Suppressor macrophage treated with lipopolysaccharide for 1 hour (primary cell): ENCODE data around the gene ELP4.
"Not testable (repeated sequence)": the region's sequence is repeated elsewhere in the genome, so short reads cannot be mapped to it uniquely, and the experiment has no call there.

Experiments
- DNase-seq, 3 donors: peaks; one replicate each; pipeline ENCODE4 v3.0.0-alpha.2; 2020 to 2022

ELP4 gene

DNA sequence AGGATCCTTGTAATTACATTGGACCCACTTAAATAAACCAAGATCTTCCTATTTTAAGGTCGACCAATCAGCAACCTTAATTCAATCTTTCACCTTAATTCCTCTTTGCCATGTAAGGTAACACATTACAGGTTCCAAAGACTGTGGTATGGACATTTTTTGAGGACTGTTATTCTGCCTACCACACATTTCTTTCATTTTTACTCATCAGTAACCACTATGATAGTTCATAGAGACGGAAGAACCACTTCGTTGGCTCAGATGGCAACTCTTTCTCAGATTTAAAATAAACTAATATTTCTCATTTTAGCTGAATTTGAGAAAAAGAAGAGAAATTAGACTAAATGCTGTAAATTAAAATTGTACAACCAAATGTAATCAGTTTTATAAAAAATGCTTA is 205.3 kb downstream of the ELP4 start:
- no peak for DNase-seq

DNA sequence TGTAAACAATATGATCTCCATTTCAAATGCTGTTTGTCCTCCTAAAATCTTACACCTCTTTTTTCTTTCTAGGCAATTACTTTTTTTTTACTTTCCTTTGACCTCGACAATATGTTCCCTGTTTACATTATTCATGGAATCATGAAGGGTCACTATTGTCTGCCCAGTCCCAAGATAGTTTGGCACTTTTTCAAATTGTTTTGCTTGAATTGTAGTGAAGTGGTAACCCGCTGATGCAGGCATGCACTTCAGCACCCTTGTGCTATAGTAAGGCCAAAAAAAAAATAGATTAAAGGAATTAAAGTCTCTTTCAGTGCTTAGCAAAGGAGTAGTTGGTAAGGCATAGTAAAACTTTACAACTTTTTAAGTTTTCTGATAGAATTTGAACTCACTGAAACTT is 210.7 kb downstream of the ELP4 start:
- no peak for DNase-seq

DNA sequence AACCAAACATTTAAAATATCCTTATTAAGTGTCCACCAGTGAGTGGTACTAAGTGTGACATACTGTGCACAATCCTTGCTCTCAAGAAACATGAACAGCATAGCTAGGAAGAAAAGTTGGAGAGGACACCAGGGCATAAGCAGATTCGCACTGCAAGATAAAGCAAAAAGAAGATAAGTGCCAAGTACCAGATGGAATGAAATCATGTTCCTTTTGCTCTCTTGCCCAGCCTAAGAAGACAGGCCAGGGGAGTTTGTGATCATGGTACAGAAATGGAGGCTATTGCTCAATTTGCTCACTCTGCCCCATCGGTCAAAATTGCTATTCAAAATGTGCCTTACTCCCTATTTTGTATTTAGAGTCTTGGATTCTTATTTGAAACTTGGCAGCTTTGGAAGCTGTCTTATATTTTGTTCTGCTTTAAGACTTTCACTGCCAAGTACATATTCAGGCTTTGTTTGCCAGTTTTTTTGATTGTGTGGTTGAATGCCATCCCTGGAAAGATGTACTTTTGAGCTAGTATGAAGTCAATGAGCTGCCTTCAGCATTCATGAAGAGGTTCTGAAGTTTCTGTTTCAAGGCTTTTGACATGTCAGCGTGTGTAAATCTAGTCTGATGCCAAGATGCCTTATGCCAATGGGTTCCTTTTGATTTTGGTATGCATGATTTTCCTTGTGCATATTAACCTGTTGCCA is 211.3 kb downstream of the ELP4 start:
- DNase-seq, result no peak

DNA sequence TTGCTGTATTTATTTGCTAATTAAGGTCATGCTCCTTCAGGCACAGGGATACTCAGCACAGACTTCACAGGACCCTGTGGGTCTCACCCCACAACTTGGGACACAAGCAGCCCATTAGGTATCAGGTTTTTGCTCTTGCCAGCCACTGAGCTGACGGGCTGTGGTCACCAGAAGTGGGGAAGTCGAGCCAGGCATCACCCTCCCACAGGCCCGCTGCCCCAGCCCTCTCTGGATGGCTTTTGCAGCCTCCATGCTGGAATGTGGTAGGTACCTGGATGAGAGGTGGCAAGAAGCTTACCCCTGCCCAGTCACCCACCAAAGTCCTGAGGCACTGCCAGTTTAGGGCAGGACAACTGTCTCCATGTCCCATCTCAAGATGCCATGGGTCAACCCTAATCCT is 213.2 kb downstream of the ELP4 start:
- no peak for DNase-seq

DNA sequence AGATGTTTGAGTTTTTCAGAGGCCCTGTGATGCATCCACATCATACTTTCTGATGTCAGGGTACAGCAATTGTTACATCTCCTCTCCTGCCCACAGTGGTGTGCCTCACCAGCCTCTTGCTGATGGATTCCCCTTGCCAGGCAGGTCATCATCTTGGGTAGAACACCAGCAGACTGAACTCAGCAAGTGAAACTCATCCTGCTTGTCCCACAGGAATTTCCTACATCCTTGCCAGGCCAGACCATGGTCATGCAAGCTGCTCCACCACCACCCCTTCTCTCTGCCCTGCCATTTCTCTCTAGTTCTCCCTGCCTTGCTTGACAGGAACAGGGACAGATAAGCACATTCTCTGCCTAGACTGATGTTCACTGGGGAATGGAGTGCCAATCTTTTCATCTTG is 215.6 kb downstream of the ELP4 start:
- DNase-seq, result no peak

DNA sequence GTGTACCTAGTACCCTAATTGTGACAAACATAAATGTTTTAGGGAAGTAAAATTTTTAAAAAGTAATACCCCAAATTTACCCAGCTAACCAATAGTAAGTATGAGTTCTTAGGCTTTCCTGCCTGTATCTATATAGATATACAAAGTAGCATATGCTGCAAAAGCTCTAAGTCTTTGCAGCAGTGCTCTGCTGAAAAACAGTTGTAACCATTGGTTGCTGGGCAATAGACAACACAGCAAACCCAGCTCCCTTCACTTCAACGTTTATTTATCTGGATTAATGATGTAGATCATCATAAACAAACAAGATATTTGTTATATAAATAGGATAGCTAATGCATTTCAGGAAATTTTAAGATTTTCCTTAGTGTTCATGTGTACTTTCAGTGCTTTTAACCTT is 218.9 kb downstream of the ELP4 start:
- DNase-seq, result no peak

DNA sequence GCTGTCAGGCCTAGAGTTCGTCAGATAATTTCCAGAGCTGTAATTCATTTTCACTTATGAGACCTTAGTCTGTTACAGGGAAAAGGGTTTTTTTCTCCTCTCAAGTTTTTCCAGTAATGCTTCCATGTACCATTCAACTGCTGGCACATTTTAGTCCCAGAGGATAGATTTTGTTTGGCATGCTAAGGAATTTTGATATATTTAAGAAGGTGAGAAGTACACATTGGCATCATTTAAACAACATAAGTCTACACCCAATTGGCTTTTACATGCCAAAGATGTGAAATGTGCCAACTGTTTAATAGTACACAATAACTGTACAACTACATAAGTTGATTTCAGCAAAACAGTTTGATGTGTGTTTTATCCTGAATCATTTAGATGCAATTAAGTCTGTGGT is 230.6 kb downstream of the ELP4 start:
- DNase-seq, result no peak

DNA sequence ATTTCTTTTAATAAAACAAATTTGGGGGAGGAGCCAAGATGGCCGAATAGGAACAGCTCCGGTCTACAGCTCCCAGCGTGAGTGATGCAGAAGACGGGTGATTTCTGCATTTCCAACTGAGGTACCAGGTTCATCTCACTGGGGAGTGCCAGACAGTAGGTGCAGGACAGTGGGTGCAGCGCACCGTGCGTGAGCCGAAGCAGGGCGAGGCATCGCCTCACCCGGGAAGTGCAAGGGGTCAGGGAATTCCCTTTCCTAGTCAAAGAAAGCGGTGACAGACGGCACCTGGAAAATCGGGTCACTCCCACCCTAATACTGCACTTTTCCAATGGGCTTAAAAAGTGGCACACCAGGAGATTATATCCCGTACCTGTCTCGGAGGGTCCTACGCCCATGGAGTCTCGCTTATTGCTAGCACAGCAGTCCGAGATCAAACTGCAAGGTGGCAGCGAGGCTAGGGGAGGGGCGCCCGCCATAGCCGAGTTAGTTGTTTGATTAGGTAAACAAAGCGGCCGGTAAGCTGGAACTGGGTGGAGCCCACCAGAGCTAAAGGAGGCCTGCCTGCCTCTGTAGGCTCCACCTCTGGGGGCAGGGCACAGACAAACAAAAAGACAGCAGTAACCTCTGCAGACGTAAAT is 231.3 kb downstream of the ELP4 start:
- not testable (repeated sequence) for DNase-seq

DNA sequence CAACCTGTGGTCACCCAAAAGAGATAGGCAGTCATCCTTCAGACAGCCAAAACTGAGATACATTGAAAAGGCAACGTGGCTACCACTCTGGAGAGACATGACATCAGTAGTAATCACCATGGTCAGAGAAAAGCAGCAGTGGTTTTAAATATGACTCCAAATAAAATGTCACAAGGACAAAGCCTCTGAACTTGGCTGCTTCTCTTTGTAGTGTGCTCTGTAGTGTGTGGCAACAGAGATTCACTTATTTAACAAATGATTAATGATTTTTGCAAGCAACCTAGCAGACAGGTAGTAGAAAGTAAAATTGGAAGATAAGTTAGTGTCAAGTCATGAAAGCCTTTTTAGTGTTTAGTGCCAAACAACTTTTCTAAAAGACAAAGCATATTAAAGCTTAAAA is 238.0 kb downstream of the ELP4 start:
- no peak for DNase-seq

DNA sequence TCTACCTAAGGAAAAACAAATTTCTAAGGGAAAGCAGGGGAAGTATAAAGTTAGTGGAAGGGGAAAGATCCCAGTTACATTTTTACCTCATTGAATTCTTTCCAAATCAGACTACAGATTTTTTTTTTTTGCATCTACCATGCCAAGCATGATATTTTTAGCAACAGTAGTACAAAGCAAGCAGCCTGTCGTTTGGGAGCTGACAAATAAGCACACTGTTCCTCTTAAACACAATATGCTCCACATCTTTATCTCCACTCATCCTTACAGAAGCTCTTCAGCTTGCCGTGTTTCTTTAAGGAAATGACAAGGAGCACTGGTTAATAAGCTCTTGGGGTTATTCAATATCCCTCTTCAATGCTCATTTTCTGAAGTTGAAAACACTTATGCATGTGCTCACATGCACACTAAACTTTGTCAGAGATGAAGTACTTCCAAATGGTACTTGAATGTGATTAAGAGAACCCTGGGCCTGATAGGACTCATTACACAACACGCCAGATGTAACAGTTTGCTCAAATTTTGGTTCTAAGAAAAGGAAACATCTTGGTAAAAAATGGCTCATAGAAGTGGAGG is 247.8 kb downstream of the ELP4 start:
- no peak for DNase-seq

DNA sequence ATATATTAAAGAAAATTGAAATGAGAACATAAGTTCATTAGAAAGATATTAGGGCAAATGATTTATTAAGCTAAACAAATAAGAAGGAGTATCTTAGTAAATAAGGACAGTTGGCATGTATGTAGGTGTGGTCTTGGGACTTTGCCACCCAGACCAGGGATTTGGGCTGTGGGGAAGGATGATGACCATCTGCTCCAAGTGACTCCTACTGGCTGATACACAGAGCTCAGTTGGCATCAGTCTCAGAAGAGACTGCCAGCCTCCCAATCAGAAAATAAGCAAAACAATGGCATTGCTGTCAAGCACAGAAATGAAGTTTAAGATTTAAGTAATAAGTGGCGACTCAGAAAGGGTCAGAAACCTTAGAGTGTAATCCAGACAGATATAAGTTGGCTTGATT is 252.1 kb downstream of the ELP4 start:
- DNase-seq, result no peak

DNA sequence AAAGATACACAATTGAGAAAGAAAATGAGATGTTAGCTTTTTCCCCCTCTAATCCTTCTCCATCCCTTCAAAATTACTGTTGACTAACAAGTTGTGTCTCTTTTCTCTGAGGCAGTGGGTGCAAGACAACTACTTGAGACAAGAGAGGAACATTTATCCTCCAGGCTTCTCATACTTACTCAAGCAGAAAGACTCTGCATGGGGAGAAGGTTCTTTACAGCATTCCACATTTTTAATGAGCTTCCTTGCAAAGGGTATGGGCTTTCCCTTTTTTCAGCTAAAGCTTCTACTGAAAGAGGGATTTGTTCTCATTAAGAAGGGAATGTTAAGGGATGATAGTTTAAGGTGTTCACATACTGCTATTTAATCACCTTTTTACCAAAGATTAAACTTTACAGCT is 253.7 kb downstream of the ELP4 start:
- DNase-seq, result no peak

DNA sequence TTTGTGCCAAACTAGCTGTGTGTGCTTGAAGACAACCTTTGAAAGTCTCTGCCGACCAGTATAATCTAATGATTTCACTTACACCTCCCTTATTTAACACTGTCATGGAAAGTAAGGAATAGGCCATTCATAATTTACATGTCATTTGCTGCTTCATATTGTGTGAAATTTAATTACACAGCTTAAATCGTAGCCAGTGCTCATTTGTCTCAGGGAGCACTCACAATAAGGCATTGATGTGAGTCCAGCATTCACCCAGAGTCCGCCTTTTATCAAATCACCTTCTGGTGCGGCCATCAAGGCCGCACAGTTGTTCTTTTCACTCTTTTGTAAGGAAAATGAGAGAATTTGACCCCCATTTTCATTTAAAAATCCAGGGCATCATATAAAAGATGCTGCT is 254.7 kb downstream of the ELP4 start:
- DNase-seq, result no peak

DNA sequence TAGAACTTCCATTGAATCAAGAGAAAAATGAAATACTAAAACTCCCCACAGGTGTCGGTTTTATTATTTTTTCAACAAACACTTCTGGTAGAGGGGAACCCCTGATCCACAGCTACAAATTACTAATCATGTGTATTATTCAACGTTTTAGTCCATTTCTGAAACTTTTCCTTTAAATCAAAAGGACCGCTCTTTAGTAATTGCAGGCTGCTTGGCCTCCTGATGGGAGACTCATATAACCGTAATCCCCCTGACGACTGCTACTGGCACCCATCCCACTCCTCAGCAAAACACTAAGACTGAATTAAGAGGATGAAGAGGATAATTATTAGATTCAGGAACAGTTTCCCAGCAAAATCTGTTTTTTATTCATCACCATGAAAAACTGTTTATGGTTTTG is 255.2 kb downstream of the ELP4 start:
- no peak for DNase-seq

DNA sequence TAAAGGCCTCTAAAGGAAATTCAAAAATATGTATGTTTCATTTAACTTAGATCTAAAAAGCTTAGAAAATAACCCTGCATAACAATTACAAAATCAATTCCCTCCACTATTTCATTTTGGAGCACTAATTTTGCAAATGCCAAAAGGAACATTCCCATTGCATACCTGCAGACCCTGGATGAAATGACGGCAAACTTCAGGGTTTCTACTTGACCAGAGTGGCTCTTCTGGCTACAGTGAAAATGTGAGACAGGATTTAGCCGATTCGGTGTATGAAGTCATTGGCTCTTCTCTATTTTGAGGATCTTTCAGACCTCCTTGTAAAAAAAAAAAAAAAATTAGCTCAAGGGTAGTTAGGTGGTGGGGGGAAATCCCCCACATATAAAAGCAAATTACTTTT is 257.5 kb downstream of the ELP4 start:
- no peak for DNase-seq

DNA sequence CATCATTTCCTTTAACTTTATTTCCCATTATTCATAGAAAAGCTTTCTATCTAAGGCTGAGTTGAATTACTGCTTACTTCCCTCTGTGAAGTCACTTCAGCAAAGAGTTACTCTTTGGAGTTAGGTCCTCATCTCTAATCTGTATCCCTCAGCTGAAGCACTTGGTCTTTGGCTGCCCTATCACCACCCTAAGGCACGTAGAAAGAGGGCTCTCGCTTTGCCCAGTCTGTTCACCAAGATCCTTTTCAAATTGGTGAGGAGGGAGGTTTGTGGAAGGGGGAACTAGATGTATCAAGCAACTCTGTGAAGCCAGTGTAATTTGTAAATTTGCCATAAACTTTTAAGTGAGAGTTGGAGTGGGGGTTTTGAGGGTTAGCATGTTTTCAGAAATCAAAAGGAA is 258.1 kb downstream of the ELP4 start:
- DNase-seq, result no peak

DNA sequence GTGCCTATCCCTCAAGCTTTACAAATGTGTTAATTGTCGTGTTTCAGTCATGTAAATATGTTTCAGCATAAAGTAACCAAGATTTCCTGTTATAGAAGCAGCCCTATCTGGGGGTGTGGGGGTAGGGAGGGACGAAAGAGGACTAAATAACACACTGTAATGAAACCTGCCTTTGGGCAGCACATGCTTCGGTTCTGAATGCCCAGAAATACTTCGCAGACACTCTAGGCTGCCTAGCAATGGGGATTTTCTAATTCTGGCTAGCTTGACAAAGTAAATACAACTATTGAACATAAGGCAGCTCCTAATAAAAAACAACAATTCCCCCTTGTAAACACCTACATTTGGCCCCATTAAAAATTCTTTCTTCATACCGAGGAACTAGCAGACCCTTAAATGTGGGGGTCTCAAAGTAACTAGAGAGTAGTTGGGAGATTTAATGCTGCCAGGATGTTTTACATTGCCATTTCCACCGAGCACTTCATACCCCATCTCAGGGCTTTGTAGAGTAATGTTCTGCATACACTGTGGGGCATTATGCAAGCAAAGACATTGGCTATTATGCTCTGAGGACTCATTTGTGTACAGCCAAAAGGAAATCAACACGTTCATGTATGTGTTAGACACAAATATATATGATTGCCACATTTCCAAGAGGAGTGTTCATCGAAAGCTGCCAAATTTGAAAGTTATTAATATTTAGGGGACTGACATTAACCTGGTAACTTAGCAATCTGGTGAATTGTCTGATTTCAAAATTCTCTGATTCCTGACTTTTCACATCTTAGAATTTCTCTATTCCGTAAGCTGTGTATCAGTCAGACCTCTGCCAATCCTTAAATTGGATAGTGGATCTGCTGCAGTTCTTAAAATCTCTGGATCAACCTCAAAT is 259.4 kb downstream of the ELP4 start:
- no peak for DNase-seq

DNA sequence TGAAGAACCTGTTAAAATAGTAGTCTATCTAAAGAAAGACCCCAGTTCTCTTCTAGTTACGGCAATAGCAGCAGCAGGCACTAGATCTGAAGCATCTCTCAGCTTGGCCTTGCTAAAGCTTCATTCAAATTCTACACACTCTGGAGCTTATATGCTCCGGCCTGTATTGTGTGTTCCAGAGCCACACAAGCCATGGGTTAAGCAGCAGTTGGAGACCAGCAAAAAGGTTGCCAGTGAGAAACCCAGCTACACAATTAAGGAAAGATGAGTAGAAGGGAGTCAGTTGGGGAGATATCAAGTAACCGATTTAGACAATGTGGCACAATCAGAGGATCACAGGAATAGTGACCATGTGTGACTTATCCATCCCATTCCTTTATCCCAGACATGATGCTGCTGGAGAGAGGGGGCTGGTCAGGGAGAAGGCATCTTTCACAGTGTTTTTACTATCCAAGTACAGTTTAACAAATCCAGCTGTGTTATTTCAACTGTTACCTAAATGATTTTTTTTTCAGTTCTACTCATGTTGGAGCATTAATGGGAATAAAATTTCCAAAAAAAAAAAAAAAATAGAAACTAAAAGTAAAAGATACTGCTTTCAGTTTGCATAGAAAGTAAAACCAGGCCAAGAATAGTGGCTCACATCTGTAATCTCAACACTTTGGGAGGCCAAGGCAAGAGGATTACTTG is 260.6 kb downstream of the ELP4 start:
- no peak for DNase-seq

DNA sequence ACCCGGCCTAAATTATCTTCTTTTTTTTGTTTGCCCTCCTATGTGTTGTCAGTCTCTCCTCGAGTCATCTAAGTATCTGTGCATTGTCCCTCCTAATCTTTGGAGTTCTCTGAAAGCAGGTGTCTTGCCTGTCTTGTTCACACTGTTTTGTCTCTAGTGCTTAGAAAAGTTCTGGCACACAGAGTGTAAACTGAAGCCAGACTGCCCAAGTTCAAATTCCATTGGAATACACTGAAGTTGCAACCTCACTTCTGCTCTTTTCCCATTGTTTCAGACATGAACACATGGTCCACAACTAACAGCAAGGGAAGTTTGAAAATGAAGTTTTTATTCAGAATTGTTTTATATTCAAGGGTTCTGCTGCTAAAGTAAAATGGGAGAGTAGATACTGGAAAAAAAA is 262.8 kb downstream of the ELP4 start:
- DNase-seq, result no peak

DNA sequence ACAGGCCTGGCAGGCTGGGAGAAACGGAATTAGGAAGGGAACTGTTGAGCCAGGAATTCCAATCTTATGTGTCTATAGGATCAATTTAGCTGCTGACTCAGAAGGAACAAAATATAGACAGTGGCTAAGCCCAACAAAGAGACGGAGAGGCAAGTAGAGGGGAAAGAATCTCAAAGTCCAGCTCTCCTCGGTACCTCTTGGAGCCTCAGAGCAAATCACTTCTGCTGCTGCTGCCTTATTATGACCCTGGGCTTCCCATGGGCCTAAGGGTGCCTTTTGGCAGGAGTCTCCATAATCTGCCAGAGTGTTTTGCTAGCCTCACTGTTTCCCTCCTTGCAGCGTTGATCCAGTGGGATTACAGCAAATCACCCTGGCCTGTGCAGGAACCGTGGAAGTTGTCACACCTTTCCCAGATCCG is 269.8 kb downstream of the ELP4 start:
- DNase-seq, result no peak

DNA sequence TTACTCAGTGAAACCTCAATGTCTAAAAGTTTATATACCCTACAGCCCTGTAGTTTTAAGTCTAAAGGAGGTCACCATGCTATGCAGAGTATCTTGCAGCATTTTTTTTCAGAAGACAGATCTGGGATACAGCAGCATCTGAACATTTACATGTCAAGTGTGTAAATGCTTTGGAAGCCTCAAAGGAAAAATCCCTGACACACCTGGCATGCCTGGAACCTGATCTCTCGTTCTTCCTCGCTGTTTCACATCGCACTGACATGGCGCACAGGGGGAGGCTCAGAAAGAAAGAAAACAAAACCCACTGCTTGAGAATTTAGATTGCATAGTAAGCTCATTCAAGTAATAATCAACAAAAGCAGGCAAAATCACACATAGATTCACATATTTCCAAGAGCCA is 270.5 kb downstream of the ELP4 start:
- DNase-seq, result no peak

DNA sequence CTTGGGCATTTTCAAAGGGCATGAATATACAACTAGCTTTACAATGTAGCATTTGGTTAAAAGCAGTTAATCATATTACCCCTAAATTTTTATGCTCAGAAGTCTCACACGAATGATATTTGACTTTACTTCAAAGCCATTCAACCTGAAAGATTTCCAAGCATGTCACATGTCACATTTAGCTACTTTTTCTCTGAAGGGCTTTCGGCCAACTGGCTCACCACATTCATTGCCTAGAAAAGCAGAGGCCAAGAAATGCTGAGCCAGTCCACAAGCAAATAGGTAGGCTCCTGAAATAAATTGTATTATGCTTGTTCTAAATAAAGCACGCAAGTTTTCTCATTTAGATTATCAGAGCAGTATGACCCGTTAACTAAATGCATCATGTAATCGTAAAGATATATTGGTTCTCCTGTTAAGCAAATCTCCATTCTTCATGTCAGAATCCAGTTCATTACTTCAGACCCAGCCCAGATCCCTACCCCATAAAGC is 271.0 kb downstream of the ELP4 start:
- no peak for DNase-seq

DNA sequence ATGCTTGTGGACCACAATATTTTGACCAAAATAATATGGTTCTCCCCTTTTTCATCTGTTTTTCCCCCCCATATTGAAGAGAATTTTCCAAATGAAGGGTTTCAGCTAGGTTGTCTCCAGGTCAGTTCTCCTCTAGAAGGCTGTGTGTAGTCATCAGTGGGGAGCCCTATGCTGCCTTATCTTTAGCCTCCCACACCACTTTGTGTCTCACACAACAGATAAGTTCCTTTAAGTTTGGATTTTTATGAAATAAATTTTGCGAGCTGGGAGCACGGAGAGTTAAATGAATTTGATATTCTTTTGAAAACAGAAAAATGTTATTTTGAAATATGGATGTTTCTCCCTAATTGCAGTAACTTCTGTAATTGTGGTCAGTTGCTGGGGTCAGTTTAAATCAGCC is 272.7 kb downstream of the ELP4 start:
- no peak for DNase-seq
